ENCODE results near the gene GALNT18.

GALNT18 gene

DNA sequence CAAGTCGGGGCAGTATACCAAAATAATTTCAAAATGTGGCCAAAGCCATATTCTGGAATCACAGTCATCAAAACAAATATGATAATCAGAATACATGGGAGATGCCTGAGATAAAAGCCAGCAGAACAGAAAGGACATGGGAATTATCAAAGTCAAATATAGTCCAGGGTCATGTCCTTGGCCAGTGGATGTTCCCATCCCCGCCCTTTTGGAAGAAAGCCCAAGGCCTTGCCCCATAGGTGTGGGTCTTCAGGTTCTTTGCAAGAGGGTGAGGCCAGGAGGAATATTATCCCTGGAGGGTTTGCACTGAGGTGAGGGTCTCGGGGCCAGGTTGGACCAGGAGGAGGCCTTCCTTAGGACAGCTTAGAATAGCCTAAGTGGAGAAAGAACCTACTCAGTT is 215.2 kb downstream of the GALNT18 start:
- TF ChIP-seq, protein P1, sequence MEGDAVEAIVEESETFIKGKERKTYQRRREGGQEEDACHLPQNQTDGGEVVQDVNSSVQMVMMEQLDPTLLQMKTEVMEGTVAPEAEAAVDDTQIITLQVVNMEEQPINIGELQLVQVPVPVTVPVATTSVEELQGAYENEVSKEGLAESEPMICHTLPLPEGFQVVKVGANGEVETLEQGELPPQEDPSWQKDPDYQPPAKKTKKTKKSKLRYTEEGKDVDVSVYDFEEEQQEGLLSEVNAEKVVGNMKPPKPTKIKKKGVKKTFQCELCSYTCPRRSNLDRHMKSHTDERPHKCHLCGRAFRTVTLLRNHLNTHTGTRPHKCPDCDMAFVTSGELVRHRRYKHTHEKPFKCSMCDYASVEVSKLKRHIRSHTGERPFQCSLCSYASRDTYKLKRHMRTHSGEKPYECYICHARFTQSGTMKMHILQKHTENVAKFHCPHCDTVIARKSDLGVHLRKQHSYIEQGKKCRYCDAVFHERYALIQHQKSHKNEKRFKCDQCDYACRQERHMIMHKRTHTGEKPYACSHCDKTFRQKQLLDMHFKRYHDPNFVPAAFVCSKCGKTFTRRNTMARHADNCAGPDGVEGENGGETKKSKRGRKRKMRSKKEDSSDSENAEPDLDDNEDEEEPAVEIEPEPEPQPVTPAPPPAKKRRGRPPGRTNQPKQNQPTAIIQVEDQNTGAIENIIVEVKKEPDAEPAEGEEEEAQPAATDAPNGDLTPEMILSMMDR (IDR thresholded peaks at IDR 0.05; ENCODE audit: extremely low read depth, missing control alignments) = no peak
- DNase-seq (ENCODE audit: low spot score) = no peak

DNA sequence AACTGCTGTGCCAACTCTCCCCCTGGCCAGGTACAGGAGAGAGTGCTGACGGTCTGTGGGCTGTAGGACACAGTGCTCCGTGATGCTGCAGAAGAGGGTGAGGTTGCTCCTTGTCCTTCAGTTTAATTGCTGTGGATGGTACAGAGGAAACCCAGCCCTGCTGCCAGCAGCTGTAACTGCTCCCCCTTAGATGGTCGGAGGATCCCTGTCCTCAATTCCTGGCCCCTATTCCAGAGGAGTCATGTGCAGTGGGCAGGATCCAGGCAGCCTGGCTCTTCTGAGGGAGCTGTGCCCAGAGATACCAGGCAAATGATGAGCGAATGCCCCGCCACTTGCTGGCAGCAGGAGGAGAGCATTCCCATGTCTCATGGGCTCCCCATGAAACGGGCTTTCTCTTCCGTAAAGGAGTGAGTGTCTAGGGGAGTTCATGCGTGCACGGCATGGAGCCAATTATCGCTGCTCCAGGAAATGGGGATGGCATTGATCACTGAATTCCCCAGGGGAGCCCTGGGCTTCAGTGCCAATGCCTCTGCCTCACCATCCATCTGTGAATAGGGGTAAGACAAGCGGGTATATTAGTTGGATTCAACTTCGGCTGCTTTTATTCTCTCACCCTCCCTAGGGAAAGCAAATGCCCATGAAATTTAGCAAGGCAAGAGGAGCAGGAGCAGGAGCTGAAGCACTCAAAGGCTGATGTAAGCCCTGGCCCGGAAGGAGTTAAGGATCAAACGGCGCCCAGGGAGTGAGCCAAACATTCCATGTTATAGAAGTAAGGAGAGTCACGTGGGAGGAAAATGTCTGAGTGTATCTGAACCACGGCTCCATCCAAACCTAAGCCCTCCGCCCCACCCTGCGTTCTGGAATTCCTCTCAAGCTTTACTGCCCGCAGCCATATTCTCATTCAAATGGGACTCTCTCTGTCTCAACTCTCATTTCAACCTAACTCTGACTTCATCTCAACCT is 217.8 kb downstream of the GALNT18 start:
- TF ChIP-seq, protein P1 (IDR thresholded peaks at IDR 0.05; ENCODE audit: extremely low read depth, missing control alignments) = no peak
- no peak for DNase-seq (ENCODE audit: low spot score)

DNA sequence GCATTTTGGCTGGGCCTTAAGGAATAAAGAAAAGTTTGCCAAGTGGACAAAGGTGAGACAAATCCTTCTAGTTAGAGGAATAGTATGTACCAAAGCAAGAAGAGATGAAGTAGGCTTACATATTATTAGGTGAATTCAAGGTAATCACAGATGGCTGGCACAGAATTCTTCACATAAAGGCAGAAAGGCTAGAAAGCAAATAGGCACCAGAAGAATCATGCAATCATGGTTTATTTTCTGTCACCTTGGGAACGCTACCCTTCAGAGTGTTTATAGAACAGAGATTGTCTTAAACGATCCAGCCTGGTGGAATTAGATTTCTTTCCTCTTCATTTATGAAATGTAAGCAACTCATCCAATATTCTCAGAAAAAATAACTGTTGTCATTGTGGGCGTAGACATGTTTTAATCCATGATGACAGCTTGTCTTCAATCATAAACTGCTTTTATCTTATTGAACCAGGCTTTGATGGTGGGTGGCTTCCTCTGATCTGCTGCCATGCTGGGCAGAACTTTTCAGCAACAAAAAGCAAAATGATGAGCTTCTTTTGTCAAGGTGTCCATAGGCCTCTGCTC is 219.8 kb downstream of the GALNT18 start:
- TF ChIP-seq, protein P1 (IDR thresholded peaks at IDR 0.05; ENCODE audit: extremely low read depth, missing control alignments) = no peak
- DNase-seq (ENCODE audit: low spot score) = no peak

DNA sequence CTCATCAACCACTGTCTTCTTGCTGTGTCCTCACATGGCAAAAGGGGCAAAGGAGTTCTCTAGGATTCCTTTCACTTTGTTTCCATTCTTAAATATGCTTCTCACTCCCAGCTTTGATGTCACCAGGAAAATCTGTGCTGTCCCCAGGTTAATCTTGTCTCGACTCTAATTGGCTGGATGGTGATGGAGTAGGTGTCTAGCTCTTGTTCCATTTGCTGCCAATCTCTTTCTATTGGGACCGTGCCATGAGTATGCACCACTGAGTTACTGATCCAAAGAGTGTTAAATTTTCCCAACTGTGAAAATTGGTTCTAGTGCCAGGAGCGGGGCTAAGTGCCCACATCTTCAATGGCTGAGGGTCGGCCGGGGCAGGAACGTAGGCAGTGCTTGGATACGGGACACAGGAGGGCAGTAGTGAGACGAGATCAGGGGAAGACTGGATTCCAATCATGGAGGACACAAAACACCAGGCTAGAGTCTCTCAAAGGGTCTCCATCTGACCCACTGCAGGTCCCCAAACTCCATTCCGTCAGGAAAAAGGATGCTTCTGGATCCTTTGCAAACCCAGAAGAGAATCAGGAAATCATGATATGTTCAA is 221.1 kb downstream of the GALNT18 start:
- TF ChIP-seq, protein P1 (IDR thresholded peaks at IDR 0.05; ENCODE audit: extremely low read depth, missing control alignments) = no peak
- peak; percentile 23 for DNase-seq (ENCODE audit: low spot score)

DNA sequence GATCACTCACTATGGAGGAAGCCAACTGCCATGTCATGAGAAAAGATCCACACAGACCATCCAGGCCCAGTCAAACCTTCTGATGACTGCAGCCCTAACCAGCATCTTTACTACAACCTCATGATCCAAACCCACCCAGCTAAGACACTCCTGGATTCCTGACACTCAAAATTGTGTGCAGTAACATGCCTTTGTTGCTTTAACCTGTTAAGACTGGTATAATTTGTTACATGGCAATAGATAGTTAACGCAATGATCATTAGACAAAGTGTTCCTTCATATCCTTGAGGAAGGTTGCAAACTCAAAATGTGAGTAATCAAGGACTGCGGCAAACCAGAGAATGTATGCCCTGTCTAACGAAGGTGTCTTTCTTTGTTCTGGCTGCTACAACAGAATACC is 221.7 kb downstream of the GALNT18 start:
- TF ChIP-seq, protein P1 (IDR thresholded peaks at IDR 0.05; ENCODE audit: extremely low read depth, missing control alignments) = no peak
- DNase-seq (ENCODE audit: low spot score) = no peak

DNA sequence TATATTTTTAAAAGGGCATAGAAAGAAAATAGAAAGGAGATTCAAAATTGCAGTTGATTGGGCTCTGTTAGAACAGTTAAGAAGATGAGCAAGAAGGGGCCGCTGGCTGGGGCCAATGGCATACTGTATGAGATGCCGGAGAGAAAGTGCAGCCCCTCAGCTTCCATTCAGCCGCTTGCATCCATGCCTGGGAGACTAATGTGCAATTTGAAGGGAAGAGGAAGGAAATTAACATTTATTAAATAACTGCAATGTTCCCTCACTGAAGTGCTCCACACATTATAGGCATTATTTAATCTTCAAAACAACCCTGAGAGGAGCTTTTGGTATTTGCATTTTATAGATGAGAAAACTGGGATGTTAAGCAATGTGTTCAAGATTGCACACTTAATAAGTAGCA is 224.0 kb downstream of the GALNT18 start:
- DNase-seq (ENCODE audit: low spot score) = no peak

More for the DNA sequence above, 224.0 kb downstream of the GALNT18 start:
- TF ChIP-seq, protein P1 (IDR thresholded peaks at IDR 0.05; ENCODE audit: extremely low read depth, missing control alignments) = no peak
